ENCODE results near the gene ADARB1.

DNA sequence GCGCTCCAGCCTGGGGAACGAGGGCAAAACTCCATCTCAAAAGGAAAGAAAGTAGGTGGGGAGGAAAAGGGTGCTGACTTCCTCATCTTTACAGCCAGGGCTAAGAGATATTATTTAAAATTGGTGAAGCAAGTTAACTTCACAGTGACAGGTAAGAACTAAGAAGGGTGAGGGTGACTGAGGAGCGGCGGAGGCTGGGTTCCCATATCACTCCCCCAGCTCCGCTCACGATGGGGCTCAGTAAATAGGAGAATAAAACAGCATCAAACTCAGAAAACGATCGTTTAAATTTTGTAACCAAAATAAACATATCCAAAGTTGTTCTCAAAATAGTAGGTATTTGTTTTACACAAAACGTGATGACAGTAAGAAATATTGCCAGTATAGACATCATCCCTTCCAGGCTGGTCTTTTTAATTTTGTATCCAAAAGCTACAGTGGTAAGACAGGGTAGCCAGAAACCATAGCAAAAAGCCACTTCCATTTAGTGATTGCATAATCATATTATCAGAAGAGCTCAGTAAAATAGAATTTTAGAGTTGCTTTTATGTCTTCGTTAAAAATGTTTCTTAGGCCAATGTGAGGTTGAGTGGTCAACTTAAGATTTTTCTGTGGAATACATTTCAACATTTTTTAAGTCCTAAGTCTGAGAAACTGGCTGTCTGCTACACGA lies 26.2 kb upstream of the ADARB1 start:
- TF ChIP-seq, protein P1, sequence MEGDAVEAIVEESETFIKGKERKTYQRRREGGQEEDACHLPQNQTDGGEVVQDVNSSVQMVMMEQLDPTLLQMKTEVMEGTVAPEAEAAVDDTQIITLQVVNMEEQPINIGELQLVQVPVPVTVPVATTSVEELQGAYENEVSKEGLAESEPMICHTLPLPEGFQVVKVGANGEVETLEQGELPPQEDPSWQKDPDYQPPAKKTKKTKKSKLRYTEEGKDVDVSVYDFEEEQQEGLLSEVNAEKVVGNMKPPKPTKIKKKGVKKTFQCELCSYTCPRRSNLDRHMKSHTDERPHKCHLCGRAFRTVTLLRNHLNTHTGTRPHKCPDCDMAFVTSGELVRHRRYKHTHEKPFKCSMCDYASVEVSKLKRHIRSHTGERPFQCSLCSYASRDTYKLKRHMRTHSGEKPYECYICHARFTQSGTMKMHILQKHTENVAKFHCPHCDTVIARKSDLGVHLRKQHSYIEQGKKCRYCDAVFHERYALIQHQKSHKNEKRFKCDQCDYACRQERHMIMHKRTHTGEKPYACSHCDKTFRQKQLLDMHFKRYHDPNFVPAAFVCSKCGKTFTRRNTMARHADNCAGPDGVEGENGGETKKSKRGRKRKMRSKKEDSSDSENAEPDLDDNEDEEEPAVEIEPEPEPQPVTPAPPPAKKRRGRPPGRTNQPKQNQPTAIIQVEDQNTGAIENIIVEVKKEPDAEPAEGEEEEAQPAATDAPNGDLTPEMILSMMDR (IDR thresholded peaks at IDR 0.05) = no peak
- no peak for TF ChIP-seq ZFX (IDR thresholded peaks at IDR 0.05; ENCODE audit: borderline replicate concordance)

All from 22Rv1 (cell line).